ENCODE measurements around the gene SPOPL. TPM values are rescaled to one million over a fixed set of nuclear protein-coding genes. Genes with fewer than 3 reads are reported as not detected.

The SPOPL gene
- total RNA-seq, 3 donors from 2014 or later (not counting 1 experiment from before 2014, with no cell fraction given), result 32.2 to 35.9 (median 33.8) TPM

- H3K4me3 ChIP-seq (ENCODE audit: low read length), result no peak overlapping the region
- no peak overlapping the region for H3K4me3 Mint-ChIP-seq
- TF ChIP-seq, protein P1, sequence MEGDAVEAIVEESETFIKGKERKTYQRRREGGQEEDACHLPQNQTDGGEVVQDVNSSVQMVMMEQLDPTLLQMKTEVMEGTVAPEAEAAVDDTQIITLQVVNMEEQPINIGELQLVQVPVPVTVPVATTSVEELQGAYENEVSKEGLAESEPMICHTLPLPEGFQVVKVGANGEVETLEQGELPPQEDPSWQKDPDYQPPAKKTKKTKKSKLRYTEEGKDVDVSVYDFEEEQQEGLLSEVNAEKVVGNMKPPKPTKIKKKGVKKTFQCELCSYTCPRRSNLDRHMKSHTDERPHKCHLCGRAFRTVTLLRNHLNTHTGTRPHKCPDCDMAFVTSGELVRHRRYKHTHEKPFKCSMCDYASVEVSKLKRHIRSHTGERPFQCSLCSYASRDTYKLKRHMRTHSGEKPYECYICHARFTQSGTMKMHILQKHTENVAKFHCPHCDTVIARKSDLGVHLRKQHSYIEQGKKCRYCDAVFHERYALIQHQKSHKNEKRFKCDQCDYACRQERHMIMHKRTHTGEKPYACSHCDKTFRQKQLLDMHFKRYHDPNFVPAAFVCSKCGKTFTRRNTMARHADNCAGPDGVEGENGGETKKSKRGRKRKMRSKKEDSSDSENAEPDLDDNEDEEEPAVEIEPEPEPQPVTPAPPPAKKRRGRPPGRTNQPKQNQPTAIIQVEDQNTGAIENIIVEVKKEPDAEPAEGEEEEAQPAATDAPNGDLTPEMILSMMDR (IDR thresholded peaks at IDR 0.05), result no peak
- 100% methylated on average over 1 of the region's 1 CpG for WGBS (ENCODE audit: insufficient coverage)
- H3K9me3 ChIP-seq (ENCODE audit: control insufficient read depth, insufficient read depth, low read length), result no peaks in the 10 kb centered on the region
- intact Hi-C loops (cut with micrococcal nuclease), result no loop called here
- H3K27me3 ChIP-seq (ENCODE audit: control insufficient read depth, insufficient read depth, low read length), result no peaks in the 10 kb centered on the region
- no peak overlapping the region for H3K27ac Mint-ChIP-seq
- no peaks in the 10 kb centered on the region for H3K27me3 Mint-ChIP-seq (ENCODE audit: low read depth in 2 of 2)
- no peaks in the 10 kb centered on the region for H3K36me3 Mint-ChIP-seq
- ATAC-seq (no peak), DNase-seq (no peak)
- H3K9me3 Mint-ChIP-seq, result no peaks in the 10 kb centered on the region
- H3K4me1 ChIP-seq (ENCODE audit: control insufficient read depth, insufficient read depth, low read length), result no peaks in the 10 kb centered on the region
- no peaks in the 10 kb centered on the region for H3K36me3 ChIP-seq (ENCODE audit: control insufficient read depth, insufficient read depth, low read length)
- H3K27ac ChIP-seq (ENCODE audit: low read length), result no peak overlapping the region
- H3K4me1 Mint-ChIP-seq, result no peaks in the 10 kb centered on the region
Observed at GRCh38 chr2:138602166-138602460, 100.5 kb downstream of the SPOPL start.

GRCh38 chr2:138607746-138608145, 106.2 kb downstream of the SPOPL start:
- no peaks in the 10 kb centered on the region for H3K9me3 Mint-ChIP-seq
- DNase-seq, result no peak
- no peak overlapping the region for H3K4me3 ChIP-seq (ENCODE audit: low read length)
- no peak for ATAC-seq
- H3K36me3 ChIP-seq (ENCODE audit: control insufficient read depth, insufficient read depth, low read length), result no peaks in the 10 kb centered on the region
- H3K27ac Mint-ChIP-seq, result no peak overlapping the region
- H3K4me3 Mint-ChIP-seq, result no peak overlapping the region
- intact Hi-C loops (cut with micrococcal nuclease), result no loop called here
- H3K27ac ChIP-seq (ENCODE audit: low read length), result no peak overlapping the region
- H3K27me3 ChIP-seq (ENCODE audit: control insufficient read depth, insufficient read depth, low read length), result no peaks in the 10 kb centered on the region
- no peaks in the 10 kb centered on the region for H3K4me1 ChIP-seq (ENCODE audit: control insufficient read depth, insufficient read depth, low read length)
- H3K4me1 Mint-ChIP-seq, result no peaks in the 10 kb centered on the region
- H3K36me3 Mint-ChIP-seq, result no peaks in the 10 kb centered on the region
- TF ChIP-seq, protein P1 (IDR thresholded peaks at IDR 0.05), result no peak
- no peaks in the 10 kb centered on the region for H3K27me3 Mint-ChIP-seq (ENCODE audit: low read depth in 2 of 2)
- no peaks in the 10 kb centered on the region for H3K9me3 ChIP-seq (ENCODE audit: control insufficient read depth, insufficient read depth, low read length)
- WGBS (ENCODE audit: insufficient coverage), result 100% methylated on average over 2 of the region's 2 CpGs

- TF ChIP-seq, protein P1 (IDR thresholded peaks at IDR 0.05), result no peak
- Histone ChIP-seq H3K4me3 (ENCODE audit: low read length) (no peak overlapping the region), H3K36me3 (ENCODE audit: control insufficient read depth, insufficient read depth, low read length) (no peaks in the 10 kb centered on the region), H3K4me1 (ENCODE audit: control insufficient read depth, insufficient read depth, low read length) (no peaks in the 10 kb centered on the region), H3K27me3 (ENCODE audit: control insufficient read depth, insufficient read depth, low read length) (no peaks in the 10 kb centered on the region), H3K9me3 (ENCODE audit: control insufficient read depth, insufficient read depth, low read length) (no peaks in the 10 kb centered on the region), H3K27ac (ENCODE audit: low read length) (no peak overlapping the region)
- no peaks in the 10 kb centered on the region for H3K36me3 Mint-ChIP-seq
- no peaks in the 10 kb centered on the region for H3K4me1 Mint-ChIP-seq
- no peaks in the 10 kb centered on the region for H3K27me3 Mint-ChIP-seq (ENCODE audit: low read depth in 2 of 2)
- intact Hi-C loops (cut with micrococcal nuclease), result no loop called here
- no peak for ATAC-seq
- no peak overlapping the region for H3K27ac Mint-ChIP-seq
- H3K4me3 Mint-ChIP-seq, result no peak overlapping the region
- H3K9me3 Mint-ChIP-seq, result no peaks in the 10 kb centered on the region
- no peak for DNase-seq
- WGBS (ENCODE audit: insufficient coverage), result 86% methylated on average over 4 of the region's 4 CpGs
Observed at GRCh38 chr2:138609446-138609845, 107.9 kb downstream of the SPOPL start.

DNA sequence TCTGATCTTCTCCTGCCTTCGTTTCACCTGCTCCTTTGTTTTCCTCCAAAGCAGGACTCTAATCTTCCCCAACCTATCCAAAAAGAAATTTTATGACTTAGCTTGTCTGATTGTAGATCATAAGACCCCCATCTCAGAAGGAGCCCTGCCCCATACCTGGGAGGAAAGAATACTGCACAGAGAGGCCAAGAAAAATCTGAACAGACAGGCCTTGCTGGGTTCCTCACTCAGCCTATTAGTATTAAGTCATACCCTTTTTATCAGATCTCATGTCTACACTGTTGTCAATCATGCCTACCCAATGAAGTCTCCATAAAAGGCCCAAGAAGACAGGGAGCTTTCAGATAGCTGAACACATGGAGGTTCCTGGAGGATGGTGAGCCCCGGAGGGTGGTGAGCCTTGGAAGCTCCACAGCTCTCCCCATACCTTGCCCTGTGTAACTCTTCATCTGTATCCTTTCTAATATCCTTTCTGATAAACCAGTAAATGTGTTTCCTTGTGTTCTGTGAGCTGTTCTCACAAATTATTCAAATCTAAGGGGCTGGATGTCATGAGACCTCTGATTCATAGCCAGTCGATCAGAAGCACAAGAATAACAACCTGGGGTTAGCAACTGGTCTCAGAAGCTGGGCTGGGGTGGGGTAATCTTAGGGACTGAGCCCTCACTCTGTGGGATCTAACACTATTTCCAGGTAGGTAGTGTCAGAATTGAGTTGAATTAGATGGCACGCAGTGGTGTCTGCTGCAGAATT, 108.8 kb downstream of the SPOPL start:
- no peak overlapping the region for H3K27ac ChIP-seq (ENCODE audit: low read length)
- Mint-ChIP-seq H3K9me3 (no peaks in the 10 kb centered on the region), H3K4me3 (no peak overlapping the region), H3K27ac (no peak overlapping the region), H3K36me3 (no peaks in the 10 kb centered on the region), H3K27me3 (ENCODE audit: low read depth in 2 of 2) (no peaks in the 10 kb centered on the region), H3K4me1 (no peaks in the 10 kb centered on the region)
- ATAC-seq, result no peak
- H3K9me3 ChIP-seq (ENCODE audit: control insufficient read depth, insufficient read depth, low read length), result no peaks in the 10 kb centered on the region
- no peaks in the 10 kb centered on the region for H3K27me3 ChIP-seq (ENCODE audit: control insufficient read depth, insufficient read depth, low read length)
- TF ChIP-seq, protein P1 (IDR thresholded peaks at IDR 0.05), result no peak
- intact Hi-C loops (cut with micrococcal nuclease), result no loop called here
- no peaks in the 10 kb centered on the region for H3K4me1 ChIP-seq (ENCODE audit: control insufficient read depth, insufficient read depth, low read length)
- WGBS (ENCODE audit: insufficient coverage), result 82% methylated on average over 4 of the region's 4 CpGs
- no peaks in the 10 kb centered on the region for H3K36me3 ChIP-seq (ENCODE audit: control insufficient read depth, insufficient read depth, low read length)
- DNase-seq, result no peak
- H3K4me3 ChIP-seq (ENCODE audit: low read length), result no peak overlapping the region
